GM21360 (cell line): ENCODE results near the gene NXN.
A peak's percentile ranks its signal among the peaks of the same experiment; 100 is the strongest.
"Not testable (repeated sequence)": the region's sequence is repeated elsewhere in the genome, so short reads cannot be mapped to it uniquely, and the experiment has no call there.

Source experiments
- ATAC-seq: cut with Tn5 transposase; IDR thresholded peaks from one replicate; pipeline ENCODE4 v1.9.1; 2021; ENCODE audit warnings: mild to moderate bottlenecking, moderate library complexity; ENCODE audit not compliant: unreplicated experiment

NXN gene

GRCh38 chr17:781805-782731 is 197.5 kb downstream of the NXN start, which contains the start of the genes GLOD4 and MRM3:
GLOD4 (minus strand) TSS chr17:782280; CDS start chr17:782255, 25 bp downstream.
MRM3 (plus strand) TSS chr17:782353; CDS start chr17:782379, 26 bp downstream.
- ATAC-seq, result peak; percentile 82

GRCh38 chr17:778096-778495 is 201.5 kb downstream of the NXN start:
- no peak for ATAC-seq

GRCh38 chr17:774313-774584 is 205.3 kb downstream of the NXN start:
- ATAC-seq, result no peak

GRCh38 chr17:773467-774312 is 205.9 kb downstream of the NXN start:
- ATAC-seq, result no peak

DNA sequence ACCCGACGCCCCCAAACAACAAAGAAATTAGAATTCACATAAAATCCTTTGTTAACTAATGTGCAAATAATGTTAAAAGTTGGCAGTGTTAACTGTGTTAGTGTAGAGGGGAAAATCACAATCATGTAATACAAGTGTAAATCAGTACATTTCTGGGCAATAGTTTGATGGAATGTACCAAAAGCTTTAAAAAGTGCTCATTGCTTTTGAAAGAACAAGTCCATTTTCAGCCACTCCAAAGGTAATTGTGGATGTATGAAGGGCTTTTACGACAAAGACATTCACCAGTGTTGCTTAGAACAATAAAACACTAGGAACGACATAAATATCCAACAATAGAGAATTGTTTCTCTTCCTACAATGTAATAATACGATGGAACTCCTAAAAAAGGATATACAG is 206.6 kb downstream of the NXN start:
- no peak for ATAC-seq

GRCh38 chr17:767076-767475 is 212.5 kb downstream of the NXN start:
- ATAC-seq, result no peak

DNA sequence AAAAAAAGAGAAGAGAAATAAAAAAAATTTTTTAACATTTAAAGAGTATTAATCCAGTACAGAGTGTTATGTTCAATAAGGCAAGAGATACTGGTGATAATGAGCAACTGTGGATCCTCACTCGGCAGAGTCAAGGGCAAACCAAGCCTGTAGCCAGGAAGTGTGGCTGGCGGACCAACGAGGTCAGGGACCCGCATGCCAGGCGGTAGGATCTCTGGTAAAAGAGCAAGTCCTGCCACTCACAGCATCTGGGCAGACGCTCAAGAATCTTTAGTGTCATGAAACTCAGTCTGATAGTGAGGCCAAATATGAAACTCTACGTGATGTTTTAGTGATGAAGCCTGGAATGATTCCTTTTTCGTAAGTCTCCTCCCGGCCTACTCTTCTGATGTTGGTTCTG is 219.2 kb downstream of the NXN start:
- no peak for ATAC-seq

DNA sequence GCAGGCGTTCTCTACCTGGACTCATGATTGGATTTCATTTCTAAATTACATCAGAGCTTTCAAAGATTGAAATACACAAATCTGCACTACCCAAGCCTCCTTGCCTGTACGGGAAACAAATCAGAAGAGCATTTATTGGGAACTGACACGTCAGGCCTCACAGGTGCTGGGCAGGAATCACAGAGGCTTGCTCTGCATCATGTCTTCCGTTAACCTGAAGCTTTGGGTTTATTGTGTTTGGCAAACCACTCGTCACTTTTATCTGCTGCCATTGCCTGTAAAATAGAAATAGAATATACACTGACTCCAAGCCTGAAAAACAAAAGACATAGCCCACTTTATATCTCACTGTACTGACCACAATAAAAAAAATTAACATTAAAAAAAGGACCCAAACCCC is 219.6 kb downstream of the NXN start:
- ATAC-seq, result no peak

GRCh38 chr17:756010-756567 is 223.5 kb downstream of the NXN start:
- not testable (repeated sequence) for ATAC-seq

DNA sequence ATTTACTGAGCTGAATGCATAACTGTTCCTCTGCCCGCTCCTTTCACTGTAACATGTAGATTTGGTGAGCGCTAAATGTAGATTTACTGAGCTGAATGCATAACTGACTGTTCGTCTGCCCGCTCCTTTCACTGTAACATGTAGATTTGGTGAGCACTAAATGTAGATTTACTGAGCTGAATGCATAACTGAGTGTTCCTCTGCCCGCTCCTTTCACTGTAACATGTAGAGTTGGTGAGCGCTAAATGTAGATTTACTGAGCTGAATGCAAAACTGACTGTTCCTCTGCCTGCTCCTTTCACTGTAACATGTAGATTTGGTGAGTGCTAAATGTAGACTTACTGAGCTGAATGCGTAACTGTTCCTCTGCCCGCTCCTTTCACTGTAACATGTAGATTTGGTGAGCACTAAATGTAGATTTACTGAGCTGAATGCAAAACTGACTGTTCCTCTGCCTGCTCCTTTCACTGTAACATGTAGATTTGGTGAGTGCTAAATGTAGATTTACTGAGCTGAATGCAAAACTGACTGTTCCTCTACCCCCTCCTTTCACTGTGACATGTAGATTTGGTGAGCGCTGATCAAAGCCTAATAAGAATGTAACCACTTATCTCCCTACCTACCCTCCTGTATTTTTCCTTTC is 224.1 kb downstream of the NXN start:
- ATAC-seq, result not testable (repeated sequence)

- ATAC-seq, result no peak
Measured at GRCh38 chr17:753418-753817, 226.2 kb downstream of the NXN start.

- ATAC-seq, result no peak
Measured at GRCh38 chr17:752620-753219, 226.9 kb downstream of the NXN start.

DNA sequence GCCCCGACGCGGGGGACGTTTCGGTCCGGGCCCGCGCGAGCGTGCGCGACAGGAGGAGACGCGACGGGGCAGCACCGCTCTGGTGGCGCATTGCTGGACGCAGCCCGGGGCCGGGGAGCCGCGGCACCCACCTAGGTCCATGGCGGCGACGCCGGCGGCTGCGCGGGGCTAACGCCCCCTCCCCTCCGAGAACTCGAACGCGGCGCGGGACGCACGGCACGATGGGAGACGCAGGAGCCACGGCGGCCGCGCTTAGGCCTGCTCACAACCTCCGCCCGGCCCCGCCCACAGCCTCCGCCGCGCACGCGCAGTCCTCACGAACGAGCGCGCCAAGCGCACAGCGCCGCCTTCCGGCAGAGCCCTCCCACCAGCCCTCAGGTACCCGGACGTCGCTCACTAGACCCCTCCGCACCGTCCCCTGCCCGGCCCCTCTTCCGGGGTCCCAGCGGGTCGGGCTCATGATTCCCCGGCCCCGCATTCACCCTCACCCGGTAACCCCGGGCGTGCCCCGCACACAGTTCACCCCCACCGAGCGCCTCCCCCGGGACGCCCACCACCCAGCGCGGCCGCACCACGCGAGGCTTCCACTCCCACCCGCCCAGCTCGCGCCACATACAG is 227.5 kb downstream of the NXN start, which contains the start of gene GEMIN4:
Gene GEMIN4 (minus strand): TSS at position 263 of the 618 bp plus-strand sequence. CDS start 122 bp downstream, at position 141.
- peak; percentile 67 for ATAC-seq

DNA sequence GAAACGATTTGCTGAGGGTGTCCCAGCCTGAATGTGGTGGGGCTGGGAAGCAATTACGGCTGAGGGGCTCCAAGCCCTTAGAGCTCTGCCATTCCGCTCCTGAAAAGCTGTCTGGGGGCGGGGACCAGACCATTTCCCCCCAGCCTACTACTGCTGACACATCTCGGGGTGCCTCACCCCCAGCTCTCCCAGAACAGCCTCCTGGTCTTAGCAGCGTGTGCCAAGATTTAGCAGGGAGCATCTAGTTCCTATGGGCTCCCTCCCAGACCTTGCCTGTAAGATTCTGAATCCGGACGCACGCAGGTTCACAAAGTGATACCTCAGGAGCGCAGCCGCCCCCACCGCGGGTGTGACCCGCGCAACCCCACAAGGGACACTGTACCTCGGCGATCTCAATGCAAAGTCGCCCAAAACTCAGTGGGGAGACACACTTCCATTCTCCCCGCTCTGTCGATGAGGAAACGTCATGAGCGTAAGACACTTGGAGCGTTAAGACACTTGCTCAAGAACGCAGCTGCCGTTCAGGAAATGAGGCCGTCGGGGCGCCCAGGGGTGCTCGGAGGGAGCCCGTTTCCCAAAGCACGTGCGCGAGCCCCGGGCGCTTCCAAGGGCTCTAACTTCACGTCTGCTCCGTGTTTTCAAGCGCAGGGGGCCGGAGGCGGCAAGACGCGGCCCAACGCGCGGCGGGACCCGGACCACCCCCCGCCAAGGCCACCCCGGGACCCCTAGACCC is 228.1 kb downstream of the NXN start:
- peak; percentile 33 for ATAC-seq

GRCh38 chr17:750431-751037 is 229.0 kb downstream of the NXN start:
- ATAC-seq, result no peak

DNA sequence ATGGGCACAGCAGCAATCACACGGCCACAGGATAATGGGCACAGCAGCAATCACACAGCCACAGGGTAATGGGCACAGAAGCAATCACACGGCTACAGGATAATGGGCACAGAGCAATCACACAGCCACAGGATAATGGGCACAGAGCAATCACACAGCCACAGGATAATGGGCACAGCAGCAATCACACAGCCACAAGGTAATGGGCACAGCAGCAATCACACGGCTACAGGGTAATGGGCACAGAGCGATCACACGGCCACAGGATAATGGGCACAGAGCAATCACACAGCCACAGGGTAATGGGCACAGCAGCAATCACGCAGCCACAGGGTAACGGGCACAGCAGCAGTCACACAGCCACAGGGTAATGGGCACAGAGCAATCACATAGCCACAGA is 230.2 kb downstream of the NXN start:
- not testable (repeated sequence) for ATAC-seq
